SK-N-MC (cell line): ENCODE results near the gene LSR.

Source experiments
- DNase-seq: peaks from one replicate; pipeline ENCODE4 v3.0.0-alpha.2; 2011; ENCODE audit warnings: low read depth, low spot score
- H3K27ac ChIP-seq: fragments of 200-600 bp; sonication (generic); 2 replicates; pipeline ENCODE4 v1.5.1; 2016; ENCODE audit warnings: mixed run types
- H3K36me3 ChIP-seq: fragments of 200-600 bp; sonication (generic); 2 replicates; pipeline ENCODE4 v1.6.1; 2017; ENCODE audit warnings: antibody characterized with exemption, low read length, mixed read lengths; ENCODE audit not compliant: insufficient read depth
- H3K4me3 ChIP-seq: fragments of 200-600 bp; sonication (generic); 2 replicates; pipeline ENCODE4 v1.5.1; 2016
- H3K9ac ChIP-seq: fragments of 200-600 bp; sonication (generic); 2 replicates; pipeline ENCODE4 v1.8.0; 2017; ENCODE audit warnings: mixed run types, mixed read lengths; ENCODE audit not compliant: insufficient read length
- H3K9me3 ChIP-seq: fragments of 200-600 bp; sonication (generic); 2 replicates; pipeline ENCODE4 v1.6.1; 2017; ENCODE audit warnings: low read depth, mild to moderate bottlenecking, antibody characterized with exemption, low read length, moderate library complexity, mixed read lengths
- EZH2 ChIP-seq: fragments of 200-600 bp; sonication (generic); IDR thresholded peaks from one replicate; pipeline ENCODE4 v1.6.1; 2017; ENCODE audit warnings: antibody characterized with exemption
- FOXP2 ChIP-seq: optimal IDR thresholded peaks from 2 replicates; pipeline ENCODE3; 2011; ENCODE audit warnings: mild to moderate bottlenecking, moderate library complexity; ENCODE audit not compliant: insufficient read depth; ENCODE audit errors: extremely low read length, control extremely low read depth
- POLR2AphosphoS5 ChIP-seq: IDR thresholded peaks from 2 replicates; pipeline ENCODE4 v1.6.1; 2012; ENCODE audit warnings: mild to moderate bottlenecking, low read depth, low read length, borderline replicate concordance

The LSR gene, protein sequence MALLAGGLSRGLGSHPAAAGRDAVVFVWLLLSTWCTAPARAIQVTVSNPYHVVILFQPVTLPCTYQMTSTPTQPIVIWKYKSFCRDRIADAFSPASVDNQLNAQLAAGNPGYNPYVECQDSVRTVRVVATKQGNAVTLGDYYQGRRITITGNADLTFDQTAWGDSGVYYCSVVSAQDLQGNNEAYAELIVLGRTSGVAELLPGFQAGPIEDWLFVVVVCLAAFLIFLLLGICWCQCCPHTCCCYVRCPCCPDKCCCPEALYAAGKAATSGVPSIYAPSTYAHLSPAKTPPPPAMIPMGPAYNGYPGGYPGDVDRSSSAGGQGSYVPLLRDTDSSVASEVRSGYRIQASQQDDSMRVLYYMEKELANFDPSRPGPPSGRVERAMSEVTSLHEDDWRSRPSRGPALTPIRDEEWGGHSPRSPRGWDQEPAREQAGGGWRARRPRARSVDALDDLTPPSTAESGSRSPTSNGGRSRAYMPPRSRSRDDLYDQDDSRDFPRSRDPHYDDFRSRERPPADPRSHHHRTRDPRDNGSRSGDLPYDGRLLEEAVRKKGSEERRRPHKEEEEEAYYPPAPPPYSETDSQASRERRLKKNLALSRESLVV

DNA sequence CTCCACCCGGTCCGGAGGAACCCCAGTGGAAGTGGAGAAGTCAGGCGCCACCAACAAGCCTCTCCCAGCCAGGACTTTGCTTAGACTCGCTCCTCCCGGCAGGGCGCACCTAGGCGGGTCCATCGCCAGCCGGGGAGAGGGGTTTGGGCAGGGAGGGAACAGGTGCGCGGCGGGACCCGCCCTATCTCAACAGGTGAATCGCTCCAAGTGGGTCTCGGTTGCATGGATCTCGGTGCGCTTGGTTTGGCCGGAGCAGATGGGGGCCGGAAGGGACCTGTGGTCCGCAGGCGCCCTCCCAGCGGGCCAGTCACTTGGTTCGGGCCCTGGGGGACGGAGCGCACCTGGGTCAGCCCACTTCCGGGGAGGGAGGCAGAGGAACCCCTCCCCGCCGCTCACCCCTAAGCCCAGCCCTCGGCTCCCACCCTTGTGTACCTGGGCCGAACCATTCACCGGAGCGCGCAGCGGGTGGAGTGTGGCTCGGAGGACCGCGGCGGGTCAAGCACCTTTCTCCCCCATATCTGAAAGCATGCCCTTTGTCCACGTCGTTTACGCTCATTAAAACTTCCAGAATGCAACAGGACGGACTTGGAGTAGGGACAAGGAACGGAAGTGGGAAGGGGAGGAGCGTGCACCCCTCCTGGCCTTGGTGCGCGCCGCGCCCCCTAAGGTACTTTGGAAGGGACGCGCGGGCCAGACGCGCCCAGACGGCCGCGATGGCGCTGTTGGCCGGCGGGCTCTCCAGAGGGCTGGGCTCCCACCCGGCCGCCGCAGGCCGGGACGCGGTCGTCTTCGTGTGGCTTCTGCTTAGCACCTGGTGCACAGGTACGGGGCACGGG, at the start of gene LSR:
LSR (plus strand) TSS at position 693 of the 836 bp plus-strand sequence; CDS start at position 714, 21 bp downstream.
- TF ChIP-seq FOXP2 (no peak), EZH2 (no peak), POLR2AphosphoS5 (no peak)
- Histone ChIP-seq H3K9ac (no peak within 1 kb of the TSS), H3K4me3 (no peak within 1 kb of the TSS), H3K9me3 (no peaks in the 10 kb centered on the region), H3K27ac (no peak within 1 kb of the TSS), H3K36me3 (no peaks in the 10 kb centered on the region)
- no peak for DNase-seq

DNA sequence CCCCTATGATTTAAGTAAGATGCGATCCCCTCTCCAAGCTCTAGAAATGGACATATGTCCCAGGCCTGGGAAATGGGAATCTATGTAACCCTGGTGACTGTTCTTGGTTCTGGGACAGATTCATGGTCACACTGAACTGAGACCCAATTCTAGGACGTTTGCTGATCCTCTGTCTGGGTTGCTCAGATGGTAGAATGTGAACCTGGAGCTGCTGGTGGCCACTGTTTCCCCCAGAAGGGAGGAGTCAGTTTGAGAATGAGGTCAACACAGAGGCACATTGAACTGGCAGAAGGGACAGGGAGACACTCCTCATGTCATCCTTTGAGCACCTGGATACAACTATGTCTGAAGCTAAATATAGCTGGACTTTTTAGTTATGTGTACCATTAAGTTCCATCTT, 49.3 kb upstream of the LSR start:
- TF ChIP-seq EZH2 (no peak), FOXP2 (no peak), POLR2AphosphoS5 (no peak)

DNA sequence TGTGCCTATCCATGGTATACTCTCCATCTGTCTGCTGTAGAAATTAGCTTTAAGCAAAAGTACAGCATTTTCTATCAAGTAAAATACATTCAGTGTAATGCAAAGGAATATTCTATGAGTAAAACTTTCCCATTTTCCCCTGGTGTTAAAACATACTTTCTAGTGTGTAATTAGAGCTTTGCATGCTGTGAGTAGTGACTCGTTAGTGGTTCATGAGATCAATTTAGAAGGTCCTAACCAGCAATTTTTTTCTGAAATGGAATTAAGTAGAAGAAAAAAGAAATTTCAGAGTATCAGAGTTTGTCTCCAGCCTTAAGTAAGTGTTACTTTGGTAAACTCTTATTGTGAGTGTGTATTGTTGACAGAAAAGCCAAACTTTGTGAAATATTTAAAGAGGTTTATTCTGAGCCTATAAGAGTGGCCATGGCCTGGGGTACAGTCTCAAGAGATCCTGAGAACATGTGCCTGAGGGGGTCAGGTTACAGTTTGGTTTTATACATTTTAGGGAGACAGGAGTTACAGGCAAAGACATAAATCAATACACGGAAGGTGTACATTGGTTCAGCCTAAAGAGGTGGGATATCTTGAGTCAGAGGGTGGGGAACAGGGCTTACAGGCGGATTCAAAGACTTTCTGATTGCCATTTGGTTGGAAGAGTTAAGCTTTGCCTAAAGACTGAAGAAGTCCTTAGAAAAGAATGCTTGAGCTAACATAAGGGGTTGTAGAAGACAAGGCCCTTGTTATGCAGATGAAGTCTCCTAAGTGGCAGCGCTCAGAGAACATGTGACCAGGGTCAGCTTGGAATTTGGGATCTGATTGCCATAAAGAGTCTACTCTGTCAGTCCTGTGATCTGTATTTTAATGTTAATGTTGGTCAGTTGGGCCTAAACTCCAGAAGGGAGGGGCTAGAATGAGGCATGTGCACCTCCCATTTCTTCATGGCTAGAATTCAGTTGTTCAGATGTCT, 45.8 kb upstream of the LSR start:
- H3K9ac ChIP-seq, result no peak overlapping the region
- TF ChIP-seq POLR2AphosphoS5, result no peak
- H3K36me3 ChIP-seq, result no peaks in the 10 kb centered on the region
- no peak overlapping the region for H3K4me3 ChIP-seq
- DNase-seq, result no peak
- H3K27ac ChIP-seq, result no peak overlapping the region
- H3K9me3 ChIP-seq, result no peaks in the 10 kb centered on the region

More for the DNA sequence above, 49.3 kb upstream of the LSR start:
- H3K36me3 ChIP-seq, result no peaks in the 10 kb centered on the region
- DNase-seq, result no peak
- no peaks in the 10 kb centered on the region for H3K9me3 ChIP-seq
- H3K4me3 ChIP-seq, result no peak overlapping the region
- no peak overlapping the region for H3K9ac ChIP-seq
- no peak overlapping the region for H3K27ac ChIP-seq

DNA sequence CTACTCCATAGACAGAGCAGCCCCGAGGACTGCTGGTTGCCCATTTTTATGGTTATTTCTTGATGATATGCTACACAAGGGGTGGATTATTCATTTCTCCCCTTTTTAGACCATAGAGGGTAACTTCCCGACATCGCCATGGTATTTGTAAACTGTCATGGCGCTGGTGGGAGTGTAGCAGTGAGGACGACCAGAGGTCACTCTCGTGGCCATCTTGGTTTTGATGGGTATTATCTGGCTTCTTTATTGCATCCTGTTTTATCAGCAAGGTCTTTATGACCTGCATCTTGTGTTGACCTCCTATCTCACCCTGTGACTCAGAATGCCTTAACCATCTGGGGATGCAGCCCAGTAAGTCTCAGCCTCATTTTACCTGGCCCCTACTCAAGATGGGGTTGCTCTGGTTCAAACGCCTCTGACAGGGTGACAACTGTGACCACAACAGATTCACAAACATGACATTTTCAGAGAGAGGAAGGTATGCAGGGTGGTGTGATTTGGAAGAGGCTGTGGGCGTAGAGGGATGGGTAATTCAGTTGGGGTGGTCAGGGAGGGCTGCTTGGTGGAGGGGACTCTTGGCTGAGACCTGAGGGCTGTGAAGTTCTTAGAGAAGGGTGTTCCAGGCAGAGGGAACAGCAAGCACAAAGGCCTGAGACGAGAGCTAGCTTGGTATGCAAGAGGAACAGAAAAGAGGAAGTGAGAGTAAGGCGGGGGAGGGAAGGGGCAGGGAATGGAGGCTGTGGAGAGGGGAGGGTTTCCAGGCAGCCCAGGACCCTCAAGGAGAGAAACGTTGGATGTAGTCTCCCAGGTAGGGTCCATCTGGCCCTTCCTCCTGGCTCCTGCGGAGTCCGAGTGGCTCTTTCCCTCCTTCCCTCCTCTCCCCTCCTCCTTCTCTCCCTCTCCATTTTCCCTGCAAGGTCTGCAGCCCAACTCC, 43.7 kb upstream of the LSR start:
- H3K9ac ChIP-seq, result no peak overlapping the region
- TF ChIP-seq FOXP2 (no peak), POLR2AphosphoS5 (no peak), EZH2 (no peak)
- H3K9me3 ChIP-seq, result no peaks in the 10 kb centered on the region
- no peak for DNase-seq
- no peaks in the 10 kb centered on the region for H3K36me3 ChIP-seq
- H3K27ac ChIP-seq, result no peak overlapping the region
- no peak overlapping the region for H3K4me3 ChIP-seq

DNA sequence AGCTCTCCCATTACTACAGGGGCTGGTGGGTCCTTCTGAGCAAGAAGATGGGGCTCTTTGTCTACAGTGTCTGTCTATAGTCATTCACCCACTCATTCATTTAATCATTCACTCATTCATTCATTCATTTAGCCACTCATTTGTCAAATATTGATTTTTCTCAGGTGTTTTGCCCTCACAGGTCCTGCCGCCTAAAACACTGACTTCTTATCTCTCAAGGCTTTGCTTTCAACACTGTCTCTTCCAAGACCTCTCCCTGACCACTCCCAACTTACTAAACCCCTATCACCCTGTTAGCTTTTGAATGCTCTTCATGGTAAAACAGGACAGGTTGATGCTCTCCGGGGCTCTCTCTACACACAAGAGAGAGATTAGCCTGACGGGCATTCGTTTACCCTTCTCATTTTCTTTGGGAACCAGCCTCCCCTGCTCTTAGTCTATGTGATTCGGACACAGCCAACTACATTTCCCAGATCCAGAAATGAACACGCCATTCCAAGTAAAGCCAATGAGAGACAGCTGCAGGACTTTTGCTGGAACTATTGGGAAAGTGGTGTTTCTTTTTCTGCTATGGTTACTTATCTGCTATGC, 43.0 kb upstream of the LSR start:
- DNase-seq, result no peak
- Histone ChIP-seq H3K9ac (no peak overlapping the region), H3K4me3 (no peak overlapping the region), H3K36me3 (no peaks in the 10 kb centered on the region), H3K9me3 (no peaks in the 10 kb centered on the region), H3K27ac (no peak overlapping the region)
- TF ChIP-seq POLR2AphosphoS5 (no peak), FOXP2 (no peak), EZH2 (no peak)

DNA sequence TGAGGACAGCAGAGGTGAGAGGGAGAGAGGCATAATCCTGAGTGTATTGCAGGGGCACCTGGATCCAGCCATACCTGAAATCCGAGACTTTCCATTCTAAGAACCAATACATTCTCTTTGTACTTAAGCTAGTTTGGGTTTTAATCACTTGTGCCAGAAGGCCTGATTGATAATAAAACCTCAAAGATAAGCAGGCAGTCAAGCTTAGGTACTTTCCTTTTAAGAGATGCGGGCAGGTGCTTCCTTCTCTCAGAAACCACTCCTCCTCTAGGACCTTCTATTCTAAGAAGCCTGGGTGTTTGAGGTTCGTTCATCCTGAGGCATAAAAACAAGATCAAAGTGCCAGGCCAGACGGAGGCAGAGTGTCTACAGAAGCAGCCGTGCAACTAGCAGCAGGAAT, 42.4 kb upstream of the LSR start:
- DNase-seq, result no peak
- Histone ChIP-seq H3K9me3 (no peaks in the 10 kb centered on the region), H3K36me3 (no peaks in the 10 kb centered on the region), H3K9ac (no peak overlapping the region), H3K4me3 (no peak overlapping the region), H3K27ac (no peak overlapping the region)
- TF ChIP-seq EZH2, result no peak
- TF ChIP-seq FOXP2, result no peak
- no peak for TF ChIP-seq POLR2AphosphoS5
